ENCODE results near the gene LAMA1.

Gene LAMA1

DNA sequence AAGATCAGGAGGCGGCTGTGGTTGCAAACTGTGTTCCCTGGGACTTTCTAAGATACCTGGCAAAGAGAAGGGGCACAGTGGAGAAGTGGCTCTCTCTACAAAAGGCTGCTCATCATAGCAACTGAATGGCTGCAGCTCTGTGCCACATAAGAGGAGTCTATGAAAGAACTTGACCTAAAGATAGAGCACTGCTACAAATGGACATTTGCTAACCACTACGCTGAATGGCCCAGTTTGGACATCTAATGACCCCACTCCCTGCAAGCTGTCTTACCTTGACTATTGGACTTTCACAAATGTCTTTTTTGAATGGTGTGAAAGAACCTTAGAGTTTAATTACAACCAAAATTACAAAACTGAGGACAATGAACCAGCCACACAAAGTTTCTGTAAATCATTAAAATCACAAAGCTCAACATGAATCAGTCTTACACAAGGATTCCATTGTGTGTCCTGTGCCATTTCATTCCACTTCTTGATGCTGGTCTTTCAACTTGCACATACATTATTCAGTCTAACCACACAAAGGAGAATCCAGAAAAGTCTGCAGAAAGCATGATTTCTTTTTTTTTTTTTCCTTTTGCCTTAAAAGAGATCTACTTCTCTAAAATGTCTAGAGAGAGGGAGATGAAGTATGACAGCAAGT lies 154.0 kb downstream of the LAMA1 start:
- no peaks in the 10 kb centered on the region for H3K27me3 Mint-ChIP-seq
- H3K9me3 Mint-ChIP-seq: peaks cover 9% of the 10 kb centered on the region
- ATAC-seq (no peak), DNase-seq (no peak)
- H3K36me3 Mint-ChIP-seq (ENCODE audit: low read depth): no peaks in the 10 kb centered on the region
- H3K27ac Mint-ChIP-seq: no peak overlapping the region
- no peak overlapping the region for H3K4me3 Mint-ChIP-seq
- no peaks in the 10 kb centered on the region for H3K4me1 Mint-ChIP-seq

DNA sequence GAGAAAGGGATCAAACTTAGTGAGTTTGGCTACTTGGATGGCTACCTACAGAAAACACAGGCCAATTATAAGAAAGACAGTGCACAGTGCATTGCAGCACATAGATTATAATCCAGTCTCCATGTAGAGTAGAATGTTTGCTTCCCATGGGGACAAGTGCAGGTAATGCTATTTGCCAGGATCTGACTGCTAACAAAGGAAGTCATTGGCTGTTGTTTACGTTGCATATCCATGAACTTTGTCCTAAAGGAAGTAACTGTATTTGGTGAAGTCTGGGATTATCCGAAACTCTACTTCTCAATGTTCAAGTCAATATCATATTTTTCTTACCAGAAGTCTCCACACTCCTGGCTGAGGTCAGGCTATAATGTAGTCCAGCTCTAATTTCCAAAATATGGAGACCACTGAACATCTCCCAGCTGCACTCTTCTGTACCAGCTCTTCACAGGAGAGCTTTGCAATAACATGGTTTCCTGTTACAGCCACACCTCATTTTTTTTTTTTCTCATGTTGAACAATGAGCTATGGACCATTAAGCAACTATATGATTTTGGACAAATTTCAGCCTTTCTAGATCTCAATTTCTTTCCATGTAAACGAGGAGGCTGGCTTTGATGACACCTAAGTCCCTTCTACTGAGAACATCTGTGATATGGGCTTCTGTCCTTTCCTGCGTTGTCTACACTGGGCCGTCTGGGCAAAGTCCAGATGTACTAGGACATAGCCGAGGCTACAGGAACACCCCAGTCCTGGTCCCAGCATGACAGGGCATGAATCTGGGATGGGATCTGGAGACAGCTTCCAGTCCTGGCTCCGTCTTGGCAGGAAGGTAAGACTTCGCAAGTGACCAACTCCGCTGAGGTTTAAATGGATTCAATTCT lies 154.8 kb downstream of the LAMA1 start:
- H3K27me3 Mint-ChIP-seq: no peaks in the 10 kb centered on the region
- no peak for ATAC-seq
- no peak overlapping the region for H3K27ac Mint-ChIP-seq

DNA sequence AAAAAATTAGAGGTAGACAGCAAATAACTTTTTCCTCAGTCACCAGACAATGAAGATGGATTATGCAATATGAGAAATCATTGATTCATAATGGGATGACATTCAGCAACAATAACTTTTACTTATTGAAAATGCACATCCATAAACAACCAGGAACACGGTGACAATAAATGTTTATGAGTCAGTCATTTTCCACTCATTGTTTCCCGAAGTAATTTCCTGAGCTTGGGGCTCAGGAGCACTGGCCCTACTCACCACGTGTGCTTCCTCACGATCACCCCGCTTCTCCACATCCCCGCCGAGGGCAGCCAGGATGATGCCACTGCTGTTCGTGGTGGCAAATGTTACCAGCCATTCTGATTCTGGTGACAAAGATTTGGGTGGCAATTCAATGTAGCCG lies 156.3 kb downstream of the LAMA1 start:
- Mint-ChIP-seq H3K9me3 (peaks cover 9% of the 10 kb centered on the region), H3K36me3 (ENCODE audit: low read depth) (no peaks in the 10 kb centered on the region), H3K27ac (no peak overlapping the region), H3K4me3 (no peak overlapping the region), H3K4me1 (no peaks in the 10 kb centered on the region), H3K27me3 (no peaks in the 10 kb centered on the region)
- ATAC-seq: no peak
- DNase-seq: no peak

More for the DNA sequence above, 154.8 kb downstream of the LAMA1 start:
- H3K4me3 Mint-ChIP-seq: no peak overlapping the region
- DNase-seq: no peak
- no peaks in the 10 kb centered on the region for H3K4me1 Mint-ChIP-seq
- H3K9me3 Mint-ChIP-seq: peaks cover 9% of the 10 kb centered on the region
- no peaks in the 10 kb centered on the region for H3K36me3 Mint-ChIP-seq (ENCODE audit: low read depth)

DNA sequence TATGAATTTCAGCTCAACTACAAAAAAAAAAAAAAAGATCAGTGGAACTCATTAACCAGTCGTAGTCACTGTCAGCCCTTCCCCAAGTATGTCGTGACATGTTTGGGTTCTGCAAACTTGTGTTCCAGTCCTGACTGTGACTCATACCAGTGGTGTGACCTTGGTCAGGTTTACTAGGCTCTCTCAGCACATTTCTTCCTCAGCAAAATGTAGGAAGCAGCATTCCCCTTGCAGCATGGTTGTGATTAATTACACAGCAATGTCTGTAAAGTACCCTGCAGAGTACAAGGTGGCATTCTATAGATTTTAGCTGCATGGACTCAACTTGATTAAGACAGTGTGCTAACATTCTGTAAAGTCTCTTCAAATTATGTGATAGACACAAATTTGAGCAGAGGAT lies 156.9 kb downstream of the LAMA1 start:
- no peaks in the 10 kb centered on the region for H3K36me3 Mint-ChIP-seq (ENCODE audit: low read depth)
- ATAC-seq (no peak), DNase-seq (no peak)
- H3K9me3 Mint-ChIP-seq: peaks cover 9% of the 10 kb centered on the region
- H3K27me3 Mint-ChIP-seq: no peaks in the 10 kb centered on the region
- no peak overlapping the region for H3K27ac Mint-ChIP-seq
- no peaks in the 10 kb centered on the region for H3K4me1 Mint-ChIP-seq
- no peak overlapping the region for H3K4me3 Mint-ChIP-seq

DNA sequence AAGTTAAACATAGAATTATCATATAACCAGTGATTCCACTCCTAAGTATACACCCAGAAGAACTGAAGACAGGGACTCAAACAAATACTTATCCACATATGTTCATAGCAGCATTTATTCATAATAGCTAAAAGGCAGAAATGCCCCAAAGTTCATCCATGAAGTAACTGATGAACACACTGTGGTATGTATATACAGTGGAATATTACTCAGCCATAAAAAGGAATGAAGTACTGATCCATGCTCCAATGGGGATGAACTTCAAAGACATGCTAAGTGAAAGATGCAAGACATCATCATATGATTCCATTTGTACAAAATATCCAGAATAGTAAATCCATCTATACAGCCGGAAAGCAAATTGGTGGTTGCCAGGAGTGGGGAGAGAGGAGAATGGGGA lies 157.5 kb downstream of the LAMA1 start:
- Mint-ChIP-seq H3K36me3 (ENCODE audit: low read depth) (no peaks in the 10 kb centered on the region), H3K4me3 (no peak overlapping the region), H3K4me1 (no peaks in the 10 kb centered on the region), H3K9me3 (peaks cover 9% of the 10 kb centered on the region), H3K27ac (no peak overlapping the region), H3K27me3 (no peaks in the 10 kb centered on the region)
- no peak for DNase-seq
- no peak for ATAC-seq

DNA sequence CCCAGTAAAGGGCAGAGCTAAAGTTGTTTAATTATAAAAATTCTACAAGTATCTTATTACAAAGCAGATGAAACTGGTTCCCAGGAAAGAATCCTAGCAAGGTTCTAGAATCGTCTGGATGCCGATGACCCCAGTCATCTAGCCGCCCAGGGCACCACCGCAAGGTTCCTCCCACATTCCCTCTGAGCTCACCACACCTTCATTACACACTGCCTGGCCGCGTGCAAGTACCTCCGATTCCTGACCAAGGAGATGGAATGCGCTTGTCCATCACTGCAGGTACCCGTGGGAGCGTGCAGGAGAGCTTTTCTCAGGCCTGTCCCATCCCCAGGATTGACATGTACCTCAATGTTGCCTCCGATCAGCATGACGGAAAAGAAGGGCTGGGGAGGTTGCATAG lies 158.5 kb downstream of the LAMA1 start:
- H3K4me3 Mint-ChIP-seq: no peak overlapping the region
- H3K9me3 Mint-ChIP-seq: peaks cover 9% of the 10 kb centered on the region
- H3K27ac Mint-ChIP-seq: no peak overlapping the region
- DNase-seq (no peak), ATAC-seq (no peak)
- H3K4me1 Mint-ChIP-seq: no peaks in the 10 kb centered on the region
- no peaks in the 10 kb centered on the region for H3K36me3 Mint-ChIP-seq (ENCODE audit: low read depth)
- H3K27me3 Mint-ChIP-seq: no peaks in the 10 kb centered on the region

DNA sequence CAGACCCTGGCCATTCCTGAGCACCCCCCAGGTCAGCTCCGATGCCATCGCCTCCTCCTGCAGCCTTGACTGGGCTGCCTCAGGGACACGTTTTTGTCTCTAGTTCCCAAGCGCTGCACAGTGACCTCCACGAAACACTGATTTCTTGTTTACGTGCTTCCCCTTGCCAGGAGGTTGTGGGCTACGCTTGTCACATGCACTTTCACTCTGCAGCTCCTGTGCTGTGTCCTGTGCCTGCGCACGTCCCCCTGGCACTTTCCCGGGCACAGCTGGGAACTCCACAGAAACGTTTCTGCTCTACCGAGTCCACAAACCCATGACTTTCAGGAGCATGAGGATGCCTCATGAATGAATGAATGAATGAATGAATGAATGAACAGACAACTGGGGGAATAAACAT lies 160.6 kb downstream of the LAMA1 start:
- Mint-ChIP-seq H3K27me3 (no peaks in the 10 kb centered on the region), H3K4me1 (no peaks in the 10 kb centered on the region), H3K36me3 (ENCODE audit: low read depth) (no peaks in the 10 kb centered on the region), H3K27ac (no peak overlapping the region), H3K9me3 (peaks cover 9% of the 10 kb centered on the region), H3K4me3 (no peak overlapping the region)
- ATAC-seq: no peak
- no peak for DNase-seq

DNA sequence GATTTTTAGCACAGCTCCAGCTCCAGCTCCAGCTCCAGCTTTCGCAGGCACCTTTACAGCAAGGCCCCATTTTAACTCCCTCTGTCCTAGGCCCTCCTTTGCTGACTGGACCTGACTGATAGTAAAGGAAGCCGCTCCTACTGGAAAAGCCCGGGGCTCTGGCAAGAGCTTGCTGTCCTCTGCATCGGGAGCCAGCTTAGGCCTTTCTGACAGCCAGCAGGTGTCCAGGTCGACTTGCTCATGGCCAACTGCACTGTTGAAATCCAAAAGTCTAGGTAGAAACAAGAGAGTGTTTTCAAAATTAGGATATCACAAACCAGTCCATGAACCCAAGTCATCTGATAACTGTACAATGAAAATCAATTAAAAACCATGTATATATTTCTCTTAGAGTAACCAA lies 161.1 kb downstream of the LAMA1 start:
- Mint-ChIP-seq H3K9me3 (peaks cover 8% of the 10 kb centered on the region), H3K36me3 (ENCODE audit: low read depth) (no peaks in the 10 kb centered on the region), H3K27me3 (no peaks in the 10 kb centered on the region), H3K27ac (no peak overlapping the region), H3K4me3 (no peak overlapping the region), H3K4me1 (no peaks in the 10 kb centered on the region)
- ATAC-seq (no peak), DNase-seq (no peak)

DNA sequence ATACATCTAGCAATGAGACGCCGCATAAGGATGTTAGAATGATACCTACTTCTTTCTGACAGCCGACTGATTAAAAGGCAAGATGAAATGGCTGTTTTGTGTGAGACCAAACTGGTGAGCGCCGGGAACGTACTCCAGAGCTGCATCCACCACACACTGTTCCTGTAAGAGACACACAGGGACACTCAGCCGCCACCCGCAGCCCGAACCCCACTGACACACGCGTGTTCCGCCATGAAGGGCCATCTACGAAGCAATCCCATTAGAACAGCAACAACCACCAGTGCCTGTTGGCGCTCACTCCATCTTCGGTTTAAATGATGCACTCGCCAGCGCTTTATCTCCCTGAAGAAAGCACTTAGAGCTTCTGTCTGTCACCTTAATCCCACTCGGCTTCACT lies 162.3 kb downstream of the LAMA1 start:
- no peaks in the 10 kb centered on the region for H3K36me3 Mint-ChIP-seq (ENCODE audit: low read depth)
- DNase-seq: no peak
- no peaks in the 10 kb centered on the region for H3K4me1 Mint-ChIP-seq
- no peak overlapping the region for H3K27ac Mint-ChIP-seq
- H3K9me3 Mint-ChIP-seq: peaks cover 8% of the 10 kb centered on the region
- no peak for ATAC-seq
- H3K27me3 Mint-ChIP-seq: no peaks in the 10 kb centered on the region
- H3K4me3 Mint-ChIP-seq: no peak overlapping the region

DNA sequence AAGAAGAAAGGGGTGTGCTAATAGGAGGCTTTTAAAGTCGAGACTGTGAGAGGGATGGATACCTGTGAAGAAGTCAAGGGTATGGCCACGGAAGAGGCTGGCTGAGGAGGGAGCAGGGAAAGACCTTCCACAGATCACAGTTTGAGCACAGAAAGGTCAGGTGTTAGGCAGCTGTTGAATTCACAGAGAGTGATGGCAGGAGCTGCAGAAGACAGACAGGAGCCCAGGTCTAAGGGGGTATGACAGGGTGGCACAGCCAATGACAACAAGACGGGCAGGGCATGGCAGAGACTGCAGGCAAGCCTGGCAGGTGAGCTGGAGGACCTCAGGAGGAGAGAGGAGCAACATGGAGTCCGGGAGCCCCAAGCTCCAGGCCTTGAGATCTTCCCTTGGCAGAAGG lies 163.1 kb downstream of the LAMA1 start:
- Mint-ChIP-seq H3K4me1 (no peaks in the 10 kb centered on the region), H3K36me3 (ENCODE audit: low read depth) (no peaks in the 10 kb centered on the region)

DNA sequence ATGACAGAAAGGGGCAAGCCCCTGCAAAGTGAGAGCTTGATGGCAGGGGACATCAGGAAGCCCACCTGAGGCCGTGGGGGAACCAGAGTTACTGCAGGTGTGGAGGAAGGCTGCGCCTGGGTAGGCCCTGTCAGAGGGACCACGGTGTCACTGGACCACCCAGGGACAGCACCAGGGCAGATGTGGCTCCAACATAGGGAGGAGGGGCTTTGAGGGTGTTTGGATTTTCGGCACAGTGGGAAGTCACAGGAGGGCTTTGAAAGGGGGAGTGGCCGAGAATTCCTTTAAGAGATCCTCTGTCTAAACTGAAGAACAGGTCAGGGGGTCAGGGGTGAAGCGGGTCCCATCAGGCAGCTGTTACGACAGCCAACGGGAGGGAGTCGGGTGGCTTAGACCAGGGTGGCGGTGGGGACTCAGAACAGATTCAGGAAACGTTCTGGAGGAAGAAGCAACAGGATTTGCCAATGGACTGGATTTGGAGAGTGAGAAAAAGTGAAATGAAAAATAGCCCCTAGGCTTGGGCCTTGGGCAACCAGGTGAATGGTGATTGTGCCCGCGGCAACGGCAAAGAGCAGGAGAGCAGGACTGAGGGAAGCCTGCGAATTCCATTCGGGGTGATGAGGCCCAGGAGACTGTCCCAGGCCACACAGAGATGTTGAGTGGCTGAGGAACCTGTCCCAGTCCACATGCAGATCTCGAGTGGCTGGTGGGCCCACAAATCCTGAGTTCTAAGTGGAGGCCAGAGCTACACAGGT lies 166.1 kb downstream of the LAMA1 start:
- Mint-ChIP-seq H3K4me3 (no peak overlapping the region), H3K36me3 (ENCODE audit: low read depth) (no peaks in the 10 kb centered on the region), H3K4me1 (no peaks in the 10 kb centered on the region), H3K27me3 (no peaks in the 10 kb centered on the region), H3K9me3 (peaks cover 5% of the 10 kb centered on the region), H3K27ac (no peak overlapping the region)
- DNase-seq (no peak), ATAC-seq (no peak)

More for the DNA sequence above, 163.1 kb downstream of the LAMA1 start:
- DNase-seq (no peak), ATAC-seq (no peak)
- H3K4me3 Mint-ChIP-seq: no peak overlapping the region
- H3K27me3 Mint-ChIP-seq: no peaks in the 10 kb centered on the region
- H3K27ac Mint-ChIP-seq: no peak overlapping the region
- peaks cover 5% of the 10 kb centered on the region for H3K9me3 Mint-ChIP-seq

DNA sequence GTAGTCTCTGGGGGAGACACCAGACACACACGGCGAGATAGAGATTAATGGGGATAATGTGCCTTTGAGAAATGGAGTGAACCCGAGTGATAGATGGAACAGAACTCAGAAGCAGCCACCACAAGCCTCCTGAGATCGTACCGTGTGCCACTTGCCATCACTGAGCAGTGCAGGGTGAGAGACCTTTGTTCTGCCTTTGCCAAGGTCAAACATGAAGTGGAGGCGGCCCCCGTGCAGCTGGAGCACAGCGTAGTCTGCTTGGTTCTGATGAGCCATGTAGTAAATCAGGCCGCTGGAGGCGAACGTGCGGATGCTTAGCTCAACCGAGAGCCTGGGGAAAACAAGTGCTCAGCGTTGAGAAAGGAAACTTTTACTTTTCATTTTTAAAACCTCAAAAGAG lies 167.0 kb downstream of the LAMA1 start:
- DNase-seq (no peak), ATAC-seq (no peak)
- H3K4me3 Mint-ChIP-seq: no peak overlapping the region
- no peak overlapping the region for H3K27ac Mint-ChIP-seq
- no peaks in the 10 kb centered on the region for H3K27me3 Mint-ChIP-seq
- H3K9me3 Mint-ChIP-seq: peaks cover 5% of the 10 kb centered on the region
- H3K36me3 Mint-ChIP-seq (ENCODE audit: low read depth): no peaks in the 10 kb centered on the region
- H3K4me1 Mint-ChIP-seq: no peaks in the 10 kb centered on the region

DNA sequence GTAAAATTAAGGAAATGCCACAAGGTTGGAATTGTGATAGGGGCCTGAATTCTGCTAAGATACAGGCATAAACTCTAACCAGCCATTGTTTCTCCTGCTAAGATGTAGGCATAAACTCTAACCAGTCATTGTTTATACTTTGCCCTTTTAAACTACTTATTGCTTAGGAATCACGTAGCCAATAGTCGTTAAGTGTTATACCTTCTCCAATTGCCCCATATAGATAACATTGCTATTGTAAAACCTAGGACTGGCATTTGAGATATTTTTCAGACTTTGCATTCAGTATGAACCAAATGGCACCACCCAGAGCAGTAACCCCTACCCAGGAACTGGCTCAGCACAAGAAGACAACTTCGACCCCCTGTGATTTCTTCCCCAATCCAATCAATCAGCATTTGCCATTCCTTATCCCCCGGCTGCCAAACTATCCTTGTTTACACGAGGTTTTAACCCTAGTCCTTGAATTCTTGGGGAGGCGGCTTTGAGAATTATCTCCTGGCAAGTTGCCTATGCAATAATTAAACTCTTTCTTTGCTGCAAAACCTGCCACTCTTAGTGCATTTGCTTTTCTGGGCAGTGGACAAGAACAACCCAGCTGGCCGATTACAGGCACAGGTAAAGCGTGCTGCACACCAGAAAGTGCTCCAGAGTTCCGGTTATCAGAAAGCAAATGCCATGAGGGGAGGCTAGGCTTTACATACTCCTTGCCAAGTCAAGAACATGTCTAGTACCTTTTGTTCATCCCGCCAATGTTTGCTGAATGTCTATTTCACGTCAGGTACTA lies 167.6 kb downstream of the LAMA1 start:
- no peak for ATAC-seq
- peaks cover 5% of the 10 kb centered on the region for H3K9me3 Mint-ChIP-seq
- no peaks in the 10 kb centered on the region for H3K27me3 Mint-ChIP-seq
- DNase-seq: no peak
- H3K36me3 Mint-ChIP-seq (ENCODE audit: low read depth): no peaks in the 10 kb centered on the region
- H3K4me3 Mint-ChIP-seq: no peak overlapping the region
- H3K4me1 Mint-ChIP-seq: no peaks in the 10 kb centered on the region
- H3K27ac Mint-ChIP-seq: no peak overlapping the region

DNA sequence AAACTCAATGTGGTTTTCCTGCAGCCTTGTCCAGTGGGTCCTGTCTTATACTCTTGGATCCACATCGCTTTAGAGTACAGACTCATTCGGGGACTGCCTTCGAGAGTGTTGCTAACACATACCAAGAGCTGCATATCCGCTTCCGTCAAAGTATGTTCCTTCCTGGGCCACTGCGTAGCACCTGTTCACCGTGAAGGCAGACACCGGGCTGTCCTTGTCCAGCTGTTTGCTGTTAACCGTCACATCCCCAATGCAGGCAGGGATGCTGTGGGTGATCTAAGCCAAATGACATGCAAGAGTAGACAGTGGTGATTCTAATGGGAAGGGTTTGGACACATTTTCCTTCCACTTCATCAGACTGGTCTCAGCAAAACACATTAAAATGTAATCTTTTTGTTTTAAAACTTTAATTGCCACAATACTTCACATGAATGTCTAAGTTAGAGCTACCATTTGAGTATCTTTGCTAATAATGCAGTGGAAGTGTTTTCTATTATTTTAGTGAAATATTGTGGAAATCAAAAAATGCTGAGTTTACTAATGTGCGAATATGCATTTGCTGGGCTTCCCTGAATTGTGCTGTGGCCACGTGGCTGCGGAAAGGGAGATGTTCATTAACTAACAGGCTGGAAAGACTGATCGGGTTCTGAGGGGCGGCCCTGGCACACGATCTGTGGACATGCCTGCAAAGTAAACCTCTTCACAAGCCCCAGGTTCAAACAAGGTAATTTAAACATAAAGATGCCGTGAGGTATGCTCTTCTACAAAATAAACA lies 169.1 kb downstream of the LAMA1 start:
- Mint-ChIP-seq H3K4me1 (no peaks in the 10 kb centered on the region), H3K27ac (no peak overlapping the region), H3K9me3 (peaks cover 5% of the 10 kb centered on the region), H3K4me3 (no peak overlapping the region), H3K36me3 (ENCODE audit: low read depth) (no peaks in the 10 kb centered on the region), H3K27me3 (no peaks in the 10 kb centered on the region)
- ATAC-seq (no peak), DNase-seq (no peak)

All from activated naive CD8-positive, alpha-beta T cell treated with anti-CD3 and anti-CD28 coated beads, Interleukin-2, amount 50 U/mL, for 24 hours (primary cell).